Eye (tissue), 1 donor: ENCODE data around the gene HSDL1.

Experiments used
- DNase-seq: peaks from one replicate; pipeline ENCODE4 v3.0.0-alpha.2; 2015

HSDL1 gene

DNA sequence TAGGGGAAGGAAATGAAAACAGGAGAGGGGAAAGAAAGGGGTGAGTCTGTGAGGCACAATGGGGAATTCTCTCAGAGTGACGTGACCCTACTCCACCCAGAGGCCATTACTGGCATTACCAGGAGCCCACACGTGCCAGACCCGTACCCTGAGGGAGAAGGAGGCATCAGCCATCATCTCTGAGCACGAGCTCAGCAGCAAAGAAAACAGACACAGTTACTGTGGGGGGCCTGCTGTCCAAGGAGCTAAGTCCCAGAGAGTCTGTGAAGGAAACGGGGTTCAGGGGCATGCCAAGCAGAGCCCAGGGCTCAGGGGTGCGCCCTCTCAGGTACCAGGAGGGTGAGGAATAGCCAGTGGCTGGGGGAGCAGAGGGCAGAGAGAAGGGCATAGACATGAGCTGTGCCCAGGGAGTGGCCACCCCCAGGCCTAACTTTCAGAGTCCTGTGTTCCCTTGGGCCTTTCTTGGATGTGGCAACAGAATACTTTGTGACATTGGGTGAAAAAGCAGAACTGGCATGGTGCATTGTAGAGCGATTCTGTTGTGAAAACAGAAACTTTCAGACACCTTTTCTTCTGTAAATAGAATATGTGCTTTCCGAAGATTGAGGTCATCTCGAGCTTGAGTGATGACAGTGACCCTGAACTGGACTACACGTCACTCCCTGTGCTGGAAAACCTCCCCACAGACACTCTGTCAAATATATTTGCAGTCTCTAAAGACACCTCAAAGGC is 30.5 kb upstream of the HSDL1 start:
- DNase-seq: peak; percentile 80

DNA sequence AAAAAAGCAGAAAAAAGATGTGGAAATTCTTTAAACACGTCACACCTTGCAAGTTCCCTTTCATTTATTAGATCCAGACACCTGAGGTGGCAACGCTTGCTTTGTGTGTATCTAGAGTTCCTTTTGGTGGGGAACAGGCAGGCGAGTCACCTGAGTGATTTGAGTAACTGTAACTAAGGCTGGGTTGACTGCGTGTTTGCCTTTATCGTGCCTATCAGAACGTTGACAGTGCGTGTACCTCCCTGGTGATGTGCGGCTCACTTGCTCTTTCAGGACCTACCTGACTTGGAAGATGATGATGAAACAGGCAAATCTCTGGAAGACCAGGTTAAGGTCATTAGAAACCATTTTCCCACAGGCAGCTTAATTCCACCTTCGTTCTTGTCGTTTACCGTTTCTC is 29.4 kb upstream of the HSDL1 start:
- DNase-seq: no peak

DNA sequence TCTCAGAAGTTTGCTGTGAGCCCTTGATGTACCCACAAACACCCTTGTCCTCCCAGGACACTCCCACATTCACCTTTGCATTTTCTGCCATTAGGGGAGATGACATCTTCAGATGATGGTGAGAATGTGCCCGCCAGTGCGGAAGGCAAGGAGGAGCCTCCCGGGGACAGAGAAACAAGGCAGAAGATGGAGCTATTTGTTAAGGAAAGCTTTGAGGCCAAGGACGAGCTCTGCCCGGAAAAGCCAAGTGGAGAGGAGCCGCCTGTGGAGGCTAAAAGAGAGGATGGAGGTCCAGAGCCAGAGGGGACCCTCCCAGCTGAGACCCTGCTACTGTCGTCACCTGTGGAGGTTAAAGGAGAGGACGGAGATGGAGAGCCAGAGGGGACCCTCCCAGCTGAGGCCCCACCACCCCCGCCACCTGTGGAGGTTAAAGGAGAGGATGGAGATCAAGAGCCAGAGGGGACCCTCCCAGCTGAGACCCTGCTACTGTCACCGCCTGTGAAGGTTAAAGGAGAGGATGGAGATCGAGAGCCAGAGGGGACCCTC is 24.9 kb upstream of the HSDL1 start:
- no peak for DNase-seq

DNA sequence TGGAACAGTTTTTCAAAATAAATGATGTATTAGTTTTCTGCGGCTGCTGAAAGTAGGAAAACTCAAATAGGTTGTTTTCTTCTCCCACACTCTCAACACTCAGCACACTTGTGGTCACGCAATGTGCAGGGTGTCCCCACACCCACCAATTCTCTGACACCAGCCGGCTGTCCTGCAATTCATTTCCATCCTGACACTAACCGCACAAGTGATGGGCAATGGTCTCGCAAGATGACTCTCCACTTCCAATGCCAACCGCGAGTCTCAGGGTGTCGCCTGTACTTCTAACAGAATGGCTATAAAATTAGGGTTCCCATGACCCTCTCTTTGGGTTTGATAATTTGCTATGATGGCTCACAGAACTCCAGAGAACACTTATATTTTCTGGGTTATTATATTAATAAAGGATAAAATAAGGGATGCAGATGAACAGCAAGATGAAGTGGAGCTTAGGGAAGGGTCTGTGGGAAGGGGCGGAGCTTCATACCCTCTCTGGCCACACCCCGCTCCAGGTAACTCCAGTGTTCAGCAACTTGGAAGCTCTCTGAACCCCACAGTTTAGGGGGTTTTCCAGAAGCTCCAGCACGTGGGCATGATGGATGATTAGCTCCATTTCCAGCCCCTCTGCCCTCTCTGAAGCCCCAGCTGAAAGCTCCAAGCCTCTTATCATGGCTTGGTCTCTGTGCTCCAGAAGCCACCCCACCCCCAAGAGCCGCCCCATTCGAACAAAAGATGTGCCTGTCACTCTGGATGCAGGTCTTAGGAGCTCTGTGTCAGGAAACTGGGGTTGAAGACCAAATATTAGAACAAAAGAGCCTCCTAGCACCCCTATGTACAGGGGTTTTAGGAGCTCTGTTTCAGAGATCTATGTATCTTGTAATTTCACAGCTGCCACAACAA is 22.1 kb upstream of the HSDL1 start:
- DNase-seq: no peak

DNA sequence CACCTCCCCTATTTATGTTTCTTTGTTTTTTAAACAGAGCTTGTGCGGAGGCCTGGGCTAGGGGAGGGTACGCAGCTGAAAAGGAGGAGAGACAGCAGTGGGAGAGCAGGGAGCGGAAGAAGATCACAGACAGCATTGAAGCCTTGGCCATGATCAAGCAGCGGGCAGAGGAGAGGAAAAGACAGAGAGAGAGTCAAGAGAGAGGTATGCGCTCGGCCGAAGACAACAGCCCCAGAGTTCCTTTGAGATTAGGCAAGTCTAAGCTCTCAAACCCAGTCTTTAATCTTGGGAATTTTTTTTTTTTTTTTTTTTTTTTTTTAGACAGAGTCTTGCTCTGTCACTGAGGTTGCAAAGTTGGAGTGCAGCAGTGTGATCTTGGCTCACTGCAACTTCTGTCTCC is 20.8 kb upstream of the HSDL1 start:
- DNase-seq: no peak

DNA sequence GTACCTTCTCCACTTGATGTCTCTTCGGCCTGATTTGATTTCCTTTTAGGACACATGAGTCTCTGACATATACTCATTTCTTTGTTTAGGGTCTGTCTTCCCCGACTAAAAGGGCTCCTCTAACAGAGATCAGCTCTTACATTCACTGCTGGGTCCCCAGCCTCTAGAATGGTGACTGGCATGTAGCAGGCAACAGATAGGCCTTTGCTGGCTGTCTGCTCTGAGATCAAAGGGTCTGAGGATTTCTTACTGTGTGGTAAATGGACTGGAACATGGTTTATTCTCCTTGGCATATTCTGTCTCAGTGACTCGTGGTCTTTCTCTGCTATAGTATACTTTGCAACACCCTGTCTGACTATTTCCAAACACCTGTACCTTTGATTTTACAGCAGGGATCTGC is 16.8 kb upstream of the HSDL1 start:
- DNase-seq: no peak

DNA sequence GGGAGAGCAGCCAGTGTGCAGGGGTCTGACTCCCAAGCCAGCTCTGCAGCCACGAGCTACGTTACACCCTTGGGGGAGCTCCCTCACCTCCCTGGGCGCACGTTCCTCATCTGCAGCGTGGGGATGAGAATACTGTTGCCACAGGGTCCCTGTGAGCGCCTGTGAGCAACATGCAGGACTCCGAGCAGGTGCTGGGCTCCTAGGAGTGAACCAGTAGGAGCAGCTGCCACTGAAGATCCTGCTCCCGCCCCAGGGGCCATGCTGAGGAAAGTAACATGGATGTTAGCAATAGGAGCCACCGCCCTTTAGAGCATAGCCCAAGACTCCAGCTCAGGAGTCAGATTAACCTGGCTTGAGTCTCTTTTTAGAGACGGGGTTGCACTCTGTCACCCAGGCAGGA is 16.1 kb upstream of the HSDL1 start:
- DNase-seq: no peak

DNA sequence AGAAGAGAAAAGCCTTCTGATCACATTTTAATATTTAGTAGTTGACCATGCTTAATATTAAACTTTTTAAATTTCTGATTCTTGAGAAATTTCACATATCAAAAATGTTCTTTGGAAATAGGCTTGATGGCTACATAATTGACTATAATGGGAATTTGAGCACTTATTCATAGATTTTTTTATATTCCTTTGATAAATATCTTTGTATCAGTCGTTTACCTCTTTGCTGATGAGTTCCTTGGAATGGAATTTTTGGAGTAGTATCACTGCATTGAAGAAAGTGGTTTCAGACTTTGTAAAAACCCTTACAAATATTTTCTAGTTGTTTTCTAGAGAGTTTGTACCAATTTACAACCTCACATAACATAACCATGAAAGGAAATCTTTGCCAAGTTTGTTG is 14.8 kb upstream of the HSDL1 start:
- no peak for DNase-seq

DNA sequence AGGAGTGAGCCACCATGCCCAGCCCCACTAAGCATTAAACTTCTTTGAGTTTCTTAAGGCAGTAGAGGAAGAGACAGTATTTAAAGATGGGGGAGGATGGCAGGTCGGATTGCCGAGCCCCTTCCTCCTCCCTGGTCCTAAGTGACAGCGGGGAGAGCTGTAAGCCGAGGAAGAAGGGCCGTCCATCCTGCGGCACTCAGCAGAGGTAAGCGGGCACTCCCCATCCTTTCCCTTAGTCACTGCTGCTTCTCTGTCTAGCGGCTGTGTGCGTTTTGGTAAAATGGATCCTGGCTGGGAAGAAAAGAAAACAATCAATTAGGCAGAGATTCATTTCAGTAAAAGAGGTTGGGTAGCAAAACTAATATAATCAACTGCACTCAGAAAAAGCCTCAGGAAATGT is 14.0 kb upstream of the HSDL1 start:
- no peak for DNase-seq

DNA sequence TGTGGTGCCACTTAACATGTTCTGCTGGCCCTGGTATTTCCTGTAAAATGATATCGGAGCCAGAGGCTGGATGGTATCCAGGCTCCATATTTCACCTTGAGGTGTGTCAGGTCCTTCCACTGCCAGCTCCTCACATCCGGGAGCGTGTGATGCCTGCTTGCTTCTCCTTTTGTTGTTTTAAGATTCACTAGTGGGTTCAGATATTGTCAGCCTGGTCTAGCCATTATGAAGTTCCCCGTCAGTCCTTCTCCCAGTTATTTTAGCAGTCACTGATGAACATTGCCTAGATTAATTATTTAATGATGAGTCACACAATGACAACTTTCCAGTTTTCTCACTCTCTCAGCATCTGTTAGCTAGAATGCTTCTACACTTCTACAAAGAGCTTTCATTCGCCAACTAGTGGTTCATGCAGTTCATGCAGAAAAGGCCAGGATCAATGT is 11.4 kb upstream of the HSDL1 start:
- no peak for DNase-seq

DNA sequence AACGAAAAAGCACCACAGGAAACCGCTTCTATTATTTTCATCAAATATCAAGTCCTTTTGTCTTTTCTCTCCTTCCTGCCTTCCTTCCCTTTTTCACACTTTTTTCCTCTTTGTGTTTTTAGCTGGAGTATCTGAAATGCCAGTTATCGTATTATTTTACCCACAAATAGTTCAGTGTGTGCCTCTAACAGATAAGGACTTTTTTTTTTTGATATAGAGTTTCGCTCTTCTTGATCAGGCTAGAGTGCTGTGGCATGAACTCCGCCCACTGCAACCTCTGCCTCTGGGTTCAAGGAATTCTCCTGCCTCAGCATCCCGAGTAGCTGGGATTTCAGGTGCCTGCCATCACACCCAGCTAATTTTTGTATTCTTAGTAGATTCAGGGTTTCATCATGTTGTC is 10.8 kb upstream of the HSDL1 start:
- no peak for DNase-seq

DNA sequence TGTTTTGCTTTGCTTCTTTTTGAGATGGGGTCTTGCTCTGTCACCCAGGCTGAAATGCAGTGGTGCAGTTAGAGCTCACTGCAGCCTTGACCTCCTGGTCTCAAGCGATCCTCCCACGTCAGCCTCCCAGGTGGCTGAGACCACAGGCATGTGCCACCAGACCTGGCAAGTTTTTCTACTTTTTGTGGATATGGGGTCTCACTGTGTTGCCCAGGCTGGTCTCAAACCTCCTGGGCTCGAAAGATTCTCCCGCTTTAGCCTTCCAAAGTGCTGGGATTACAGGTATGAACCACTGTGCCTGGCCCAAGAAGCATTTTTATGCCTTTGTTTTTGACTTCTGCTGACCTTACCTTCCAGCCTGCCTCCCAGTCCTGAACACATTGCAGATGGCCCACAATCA is 10.2 kb upstream of the HSDL1 start:
- DNase-seq: no peak

DNA sequence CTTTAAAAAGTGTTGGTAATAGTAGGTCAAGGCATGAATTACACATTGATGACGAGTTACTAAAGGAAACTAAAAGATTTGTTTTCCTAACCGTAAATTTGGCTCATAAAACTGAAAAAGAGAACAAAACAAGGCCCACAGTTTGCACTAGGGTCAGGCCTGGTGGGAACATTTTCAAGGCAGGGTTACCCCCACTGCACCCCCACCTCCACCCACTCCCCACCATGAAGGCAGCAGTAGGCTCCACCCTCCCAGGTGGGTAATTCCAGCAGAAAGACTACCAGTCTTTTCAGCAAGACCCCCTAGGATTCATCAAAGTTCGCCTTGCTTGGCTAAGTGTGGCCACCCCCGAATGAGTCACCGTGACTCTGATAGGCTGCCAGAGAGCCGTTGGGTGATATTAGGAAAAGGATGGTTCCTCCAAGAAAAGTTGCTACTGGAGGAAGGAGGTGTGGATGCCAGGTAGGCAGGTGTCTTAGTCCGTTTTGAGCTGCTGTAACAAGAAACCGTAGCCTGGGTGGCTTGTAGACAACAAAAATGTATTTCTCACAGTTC is 8.8 kb upstream of the HSDL1 start:
- no peak for DNase-seq

DNA sequence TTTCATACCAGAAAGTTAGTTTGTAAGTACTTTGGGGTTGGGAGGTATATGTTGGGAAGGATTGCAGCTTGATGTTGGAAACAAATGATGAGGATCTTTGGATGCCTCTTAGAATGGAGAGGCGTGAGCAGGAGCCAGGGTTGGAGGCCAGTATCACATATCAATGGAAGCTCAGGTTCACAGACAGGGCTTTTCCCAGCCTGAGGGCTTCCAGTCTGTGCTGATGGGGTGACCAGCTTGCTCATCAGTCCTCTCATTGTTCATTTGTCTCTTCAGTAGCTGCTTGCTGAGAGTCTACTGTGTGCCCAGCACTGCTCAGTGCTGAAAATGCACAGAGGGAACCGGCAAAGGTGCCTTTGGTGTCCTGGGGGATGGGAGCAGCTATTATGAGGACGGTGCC is 5.9 kb upstream of the HSDL1 start:
- no peak for DNase-seq

DNA sequence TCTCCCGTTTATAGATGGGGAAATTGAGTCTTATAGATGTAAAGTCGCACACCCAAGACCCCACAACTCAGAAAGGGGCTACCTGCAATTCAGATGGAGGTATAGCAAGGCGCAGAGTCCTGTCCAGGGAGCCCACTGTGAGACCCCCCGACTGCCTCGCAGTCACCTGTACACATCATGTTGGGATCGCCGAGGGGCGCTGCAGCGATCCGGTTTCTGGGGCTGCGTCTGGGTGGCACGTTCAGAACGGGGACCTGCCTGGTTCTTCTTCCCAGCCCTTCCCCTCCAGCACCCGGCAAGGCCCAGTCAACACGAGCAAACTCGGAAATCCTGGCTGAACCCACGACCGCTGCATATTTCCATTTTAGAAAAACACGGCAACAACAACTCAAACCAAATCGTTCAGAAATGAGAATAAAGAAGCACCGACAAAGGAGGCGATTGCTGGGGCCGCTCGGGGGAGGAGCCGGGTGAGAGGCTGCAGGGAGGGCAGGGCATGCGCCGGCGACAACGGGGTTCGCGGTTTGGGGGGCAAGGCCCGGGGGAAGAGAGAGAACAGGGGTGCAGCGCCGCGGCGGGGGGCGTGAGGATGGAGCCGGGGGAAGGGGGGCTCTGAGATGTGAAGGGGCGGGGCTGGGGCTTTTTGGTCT is 643 bp downstream of the HSDL1 start:
- DNase-seq: peak; percentile 82

DNA sequence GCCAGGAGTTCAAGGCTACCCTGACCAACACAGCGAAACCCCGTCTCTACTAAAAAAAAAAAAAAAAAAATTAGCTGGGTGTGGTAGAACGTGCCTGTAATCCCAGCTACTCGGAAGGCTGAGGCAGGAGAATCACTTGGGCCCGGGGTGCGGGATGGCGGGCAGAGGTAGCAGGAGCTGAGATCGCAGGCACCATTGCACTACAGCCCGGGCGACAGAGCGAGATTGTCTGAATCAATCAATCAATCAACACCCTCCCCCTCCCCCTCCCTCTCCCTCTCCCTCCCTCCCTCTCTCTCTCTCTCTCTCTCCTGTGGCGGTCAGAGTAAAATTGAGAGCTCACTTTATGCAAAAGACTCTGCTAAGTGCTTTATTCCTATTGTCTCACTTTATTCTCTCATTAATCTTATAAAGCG is 1.2 kb downstream of the HSDL1 start:
- no peak for DNase-seq

DNA sequence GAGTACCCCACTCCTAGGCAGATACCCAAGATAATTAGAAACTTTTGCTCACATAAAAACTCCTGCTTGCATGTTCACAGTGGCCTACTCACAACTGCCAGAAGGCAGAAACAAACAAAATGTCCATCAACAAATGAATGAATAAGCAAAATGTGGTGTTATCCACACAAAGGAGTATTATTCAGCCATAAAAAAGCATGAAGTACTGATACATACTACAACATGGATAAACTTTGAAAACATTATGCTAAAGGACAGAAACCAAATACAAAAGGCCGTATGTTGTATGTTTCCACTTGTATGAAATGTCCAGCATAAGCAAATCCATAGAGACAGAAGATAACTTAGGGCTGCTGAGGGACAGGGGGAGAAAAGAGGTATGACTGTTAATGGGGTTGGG is 1.9 kb downstream of the HSDL1 start:
- no peak for DNase-seq

DNA sequence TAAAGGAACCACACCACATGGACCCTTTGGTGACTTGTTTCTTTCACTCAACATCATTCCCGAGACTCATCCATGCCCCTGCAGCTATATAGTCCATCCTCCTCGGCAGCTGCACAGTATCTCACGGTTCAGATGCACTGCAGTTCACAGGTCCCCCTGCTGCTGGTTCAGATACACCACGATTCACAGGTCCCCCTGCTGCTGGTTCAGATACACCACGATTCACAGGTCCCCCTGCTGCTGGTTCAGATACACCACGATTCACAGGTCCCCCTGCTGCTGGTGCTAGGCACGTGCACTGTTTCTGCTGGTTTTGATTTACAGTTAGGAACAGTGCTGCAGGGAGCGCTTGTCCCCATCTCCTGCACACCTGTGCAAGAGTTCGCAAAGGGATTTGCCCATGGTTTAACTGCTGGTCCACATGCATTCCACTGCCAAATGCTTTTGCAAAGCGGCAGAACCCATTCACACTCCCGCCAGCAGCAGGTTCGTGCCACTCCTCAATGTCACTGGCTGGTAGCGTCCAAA is 3.8 kb downstream of the HSDL1 start:
- DNase-seq: peak; percentile 43

DNA sequence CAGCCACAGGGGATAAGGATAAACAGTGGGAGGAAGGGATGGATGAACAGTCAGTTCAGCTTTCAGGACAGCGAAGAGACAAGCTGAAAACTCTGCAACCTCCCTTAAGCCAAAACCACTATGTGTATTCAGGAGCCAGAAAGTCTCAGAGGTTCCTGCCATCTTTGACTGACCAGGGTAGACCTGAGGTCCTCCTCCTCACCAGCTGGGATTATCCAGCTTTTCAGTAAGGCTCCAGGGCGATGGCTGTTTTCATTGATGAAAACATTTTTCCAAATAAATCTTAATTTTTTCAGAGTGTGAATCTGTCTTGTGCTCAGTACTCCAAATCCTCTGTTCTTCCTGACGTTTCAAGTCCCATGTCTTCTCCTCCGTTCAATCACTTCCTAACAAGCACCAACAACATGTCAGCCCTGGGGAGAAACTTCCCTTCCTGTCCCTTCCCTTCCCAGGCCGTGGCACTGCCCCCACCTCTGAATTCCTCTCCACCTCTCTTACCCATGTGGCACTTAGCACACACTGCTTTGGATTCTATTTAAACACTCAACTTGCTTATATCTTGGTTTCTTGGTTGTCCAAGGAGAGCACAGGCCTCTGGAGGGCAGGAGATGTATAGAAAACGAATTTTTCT is 5.2 kb downstream of the HSDL1 start:
- no peak for DNase-seq

DNA sequence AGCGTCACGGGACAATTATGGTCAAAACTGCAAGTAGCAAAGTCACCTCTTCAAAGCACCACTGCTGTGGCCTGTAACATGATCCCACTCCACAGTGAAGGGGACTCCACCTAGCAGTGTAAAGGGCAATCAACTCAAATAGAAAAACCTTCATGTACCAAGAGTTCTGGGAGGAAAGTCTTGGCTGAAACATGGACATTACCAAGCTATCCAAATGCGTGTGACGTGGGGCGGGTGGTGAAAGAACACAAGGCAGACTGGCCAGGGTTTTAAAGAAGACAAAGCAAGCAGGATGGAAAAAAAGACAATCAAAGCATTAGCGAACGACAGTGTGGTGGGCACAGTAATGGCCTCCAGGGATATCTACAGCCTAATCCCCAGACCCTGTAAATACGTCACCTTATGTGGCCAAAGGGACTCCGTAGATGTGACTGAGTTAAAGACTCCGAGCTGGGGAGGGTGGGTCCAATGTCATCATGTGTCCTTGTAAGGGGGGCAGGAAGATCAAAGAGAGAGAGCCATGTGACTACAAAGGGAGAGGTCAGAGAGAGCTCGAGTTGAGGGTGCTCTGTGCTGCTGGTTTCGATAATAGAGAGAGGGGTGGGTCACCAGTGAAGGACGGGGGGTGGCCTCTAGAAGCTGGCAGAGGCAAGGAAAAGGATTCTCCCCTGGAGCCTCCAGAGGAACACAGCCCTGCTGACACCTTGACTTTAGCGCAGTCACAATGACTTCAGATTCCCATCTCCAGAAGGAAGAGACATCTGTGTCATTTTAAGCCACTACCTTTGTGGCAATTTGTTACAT is 6.0 kb downstream of the HSDL1 start:
- DNase-seq: peak; percentile 58

DNA sequence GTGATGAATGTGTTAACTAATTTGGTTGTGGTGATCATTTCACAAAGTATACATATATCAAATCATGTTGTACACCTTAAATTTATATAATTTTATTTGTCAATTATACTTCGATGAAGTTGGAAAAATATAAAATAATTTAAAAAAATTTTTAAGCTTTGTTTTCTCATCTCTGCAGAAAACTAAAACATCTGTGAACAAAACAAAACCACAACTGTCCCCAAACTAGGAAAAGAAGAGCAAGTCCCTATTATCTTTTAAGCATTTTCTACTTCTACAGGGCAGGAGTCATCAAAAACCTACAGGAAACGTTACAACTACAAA is 6.5 kb downstream of the HSDL1 start:
- no peak for DNase-seq
